DLD1 (cell line): ENCODE data around the gene BEND2.

ENCODE experiments used
- in situ Hi-C: cut with HindIII; loops from 2 replicates; pipeline ENCODE4 v1.10.0; 2017; ENCODE audit warnings: low sequenced_read_pairs

Gene BEND2

GRCh38 chrX:18146009-18146408, 74.7 kb downstream of the BEND2 start:
- in situ Hi-C loops = no loop called here

GRCh38 chrX:18136816-18137215, 83.9 kb downstream of the BEND2 start:
- in situ Hi-C loops = no loop called here

- in situ Hi-C loops = no loop called here
Measured at GRCh38 chrX:18133605-18134004, 87.1 kb downstream of the BEND2 start.

GRCh38 chrX:18129690-18130089, 91.0 kb downstream of the BEND2 start:
- in situ Hi-C loops = no loop called here

- in situ Hi-C loops = no loop called here
Measured at GRCh38 chrX:18126971-18127370, 93.7 kb downstream of the BEND2 start.

- in situ Hi-C loops = no loop called here
Measured at GRCh38 chrX:18119856-18120255, 100.8 kb downstream of the BEND2 start.
